ENCODE data around the gene CMSS1. TPM values are rescaled to one million over a fixed set of nuclear protein-coding genes. Genes with fewer than 3 reads are reported as not detected.

The CMSS1 gene
- total RNA-seq, 1 experiment from 2014 or later = 86.3 TPM

DNA sequence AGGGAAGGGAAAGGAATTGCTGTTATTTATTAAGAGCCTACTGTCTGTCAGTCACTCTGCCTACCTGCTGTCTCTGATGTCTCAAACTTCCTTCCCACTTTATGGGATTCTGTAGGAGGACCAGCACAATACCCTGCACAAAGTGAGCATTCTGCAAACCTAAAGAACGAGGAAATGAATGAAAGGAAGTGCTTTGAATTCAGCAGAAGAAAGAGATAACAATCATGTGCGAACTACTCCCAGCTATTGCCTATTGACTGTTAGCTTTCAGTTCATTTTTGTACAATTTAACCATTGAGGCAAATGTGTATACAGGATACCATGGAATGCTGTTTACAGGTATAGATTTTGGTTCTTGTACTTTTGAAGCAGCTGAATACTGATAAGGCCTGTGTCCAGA is 66.8 kb downstream of the CMSS1 start:
- Histone ChIP-seq H3K4me1 (ENCODE audit: control insufficient read depth, insufficient read depth, low read length) (no peaks in the 10 kb centered on the region), H3K4me3 (ENCODE audit: low read depth in 2 of 2, low read length in 2 of 2) (no peak overlapping the region), H3K36me3 (ENCODE audit: control insufficient read depth, insufficient read depth, low read length) (no peaks in the 10 kb centered on the region), H3K9me3 (ENCODE audit: control insufficient read depth, insufficient read depth, low read depth, low read length) (no peaks in the 10 kb centered on the region), H3K27me3 (ENCODE audit: control insufficient read depth, insufficient read depth, low read length) (no peaks in the 10 kb centered on the region), H3K27ac (ENCODE audit: low read length) (no peak overlapping the region)
- in situ Hi-C loops (cut with HindIII; ENCODE audit: low pct_unique_long_range_greater_than_20kb, low sequenced_read_pairs) (no loop called here), intact Hi-C loops (cut with micrococcal nuclease; ENCODE audit: unreplicated experiment) (no loop called here)
- CTCF ChIA-PET = no interaction called here
- TF ChIP-seq, protein P1, sequence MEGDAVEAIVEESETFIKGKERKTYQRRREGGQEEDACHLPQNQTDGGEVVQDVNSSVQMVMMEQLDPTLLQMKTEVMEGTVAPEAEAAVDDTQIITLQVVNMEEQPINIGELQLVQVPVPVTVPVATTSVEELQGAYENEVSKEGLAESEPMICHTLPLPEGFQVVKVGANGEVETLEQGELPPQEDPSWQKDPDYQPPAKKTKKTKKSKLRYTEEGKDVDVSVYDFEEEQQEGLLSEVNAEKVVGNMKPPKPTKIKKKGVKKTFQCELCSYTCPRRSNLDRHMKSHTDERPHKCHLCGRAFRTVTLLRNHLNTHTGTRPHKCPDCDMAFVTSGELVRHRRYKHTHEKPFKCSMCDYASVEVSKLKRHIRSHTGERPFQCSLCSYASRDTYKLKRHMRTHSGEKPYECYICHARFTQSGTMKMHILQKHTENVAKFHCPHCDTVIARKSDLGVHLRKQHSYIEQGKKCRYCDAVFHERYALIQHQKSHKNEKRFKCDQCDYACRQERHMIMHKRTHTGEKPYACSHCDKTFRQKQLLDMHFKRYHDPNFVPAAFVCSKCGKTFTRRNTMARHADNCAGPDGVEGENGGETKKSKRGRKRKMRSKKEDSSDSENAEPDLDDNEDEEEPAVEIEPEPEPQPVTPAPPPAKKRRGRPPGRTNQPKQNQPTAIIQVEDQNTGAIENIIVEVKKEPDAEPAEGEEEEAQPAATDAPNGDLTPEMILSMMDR (IDR thresholded peaks at IDR 0.05) = no peak
- TF ChIP-seq, protein P2, sequence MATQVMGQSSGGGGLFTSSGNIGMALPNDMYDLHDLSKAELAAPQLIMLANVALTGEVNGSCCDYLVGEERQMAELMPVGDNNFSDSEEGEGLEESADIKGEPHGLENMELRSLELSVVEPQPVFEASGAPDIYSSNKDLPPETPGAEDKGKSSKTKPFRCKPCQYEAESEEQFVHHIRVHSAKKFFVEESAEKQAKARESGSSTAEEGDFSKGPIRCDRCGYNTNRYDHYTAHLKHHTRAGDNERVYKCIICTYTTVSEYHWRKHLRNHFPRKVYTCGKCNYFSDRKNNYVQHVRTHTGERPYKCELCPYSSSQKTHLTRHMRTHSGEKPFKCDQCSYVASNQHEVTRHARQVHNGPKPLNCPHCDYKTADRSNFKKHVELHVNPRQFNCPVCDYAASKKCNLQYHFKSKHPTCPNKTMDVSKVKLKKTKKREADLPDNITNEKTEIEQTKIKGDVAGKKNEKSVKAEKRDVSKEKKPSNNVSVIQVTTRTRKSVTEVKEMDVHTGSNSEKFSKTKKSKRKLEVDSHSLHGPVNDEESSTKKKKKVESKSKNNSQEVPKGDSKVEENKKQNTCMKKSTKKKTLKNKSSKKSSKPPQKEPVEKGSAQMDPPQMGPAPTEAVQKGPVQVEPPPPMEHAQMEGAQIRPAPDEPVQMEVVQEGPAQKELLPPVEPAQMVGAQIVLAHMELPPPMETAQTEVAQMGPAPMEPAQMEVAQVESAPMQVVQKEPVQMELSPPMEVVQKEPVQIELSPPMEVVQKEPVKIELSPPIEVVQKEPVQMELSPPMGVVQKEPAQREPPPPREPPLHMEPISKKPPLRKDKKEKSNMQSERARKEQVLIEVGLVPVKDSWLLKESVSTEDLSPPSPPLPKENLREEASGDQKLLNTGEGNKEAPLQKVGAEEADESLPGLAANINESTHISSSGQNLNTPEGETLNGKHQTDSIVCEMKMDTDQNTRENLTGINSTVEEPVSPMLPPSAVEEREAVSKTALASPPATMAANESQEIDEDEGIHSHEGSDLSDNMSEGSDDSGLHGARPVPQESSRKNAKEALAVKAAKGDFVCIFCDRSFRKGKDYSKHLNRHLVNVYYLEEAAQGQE (IDR thresholded peaks at IDR 0.05; ENCODE audit: insufficient read depth in 1 of 2, low read depth in 2 of 2, low read length in 1 of 2) = no peak
- TF ChIP-seq POLR2AphosphoS5 (IDR thresholded peaks at IDR 0.05; ENCODE audit: low read depth, low read length) (no peak), SIN3A (IDR thresholded peaks at IDR 0.05; ENCODE audit: borderline replicate concordance, insufficient read depth, low read depth, low read length) (no peak), TCF7L2 (IDR thresholded peaks at IDR 0.05; ENCODE audit: low read depth, low read length) (no peak)
- no TSS peak for BruUV-seq (replicated peaks)
- POLR2A ChIA-PET = no interaction called here
- ATAC-seq (no peak), DNase-seq (ENCODE audit: low read depth, low spot score) (no peak)

DNA sequence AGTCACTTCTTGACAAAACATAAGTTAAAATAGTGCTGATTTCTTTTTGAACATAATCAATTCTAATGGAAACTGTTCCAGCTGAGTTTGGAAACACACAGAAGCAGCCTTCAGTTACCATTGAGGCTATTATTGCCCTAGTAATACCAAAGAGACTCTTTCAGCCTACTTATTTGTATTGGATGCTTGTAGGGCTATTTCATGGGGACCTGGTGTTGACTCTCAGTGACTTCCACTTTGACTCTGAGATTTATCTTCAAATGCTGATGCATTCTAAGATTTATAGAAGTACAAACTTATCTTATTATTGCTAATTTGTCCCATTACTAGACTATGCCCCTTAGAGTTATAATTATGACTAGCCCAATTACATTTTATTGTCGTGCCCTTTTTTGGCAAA is 67.4 kb downstream of the CMSS1 start:
- intact Hi-C loops (cut with micrococcal nuclease; ENCODE audit: unreplicated experiment) = no loop called here
- no peak overlapping the region for H3K4me3 ChIP-seq (ENCODE audit: low read depth in 2 of 2, low read length in 2 of 2)
- ATAC-seq (no peak), DNase-seq (ENCODE audit: low read depth, low spot score) (no peak)
- H3K36me3 ChIP-seq (ENCODE audit: control insufficient read depth, insufficient read depth, low read length) = no peaks in the 10 kb centered on the region
- no peaks in the 10 kb centered on the region for H3K4me1 ChIP-seq (ENCODE audit: control insufficient read depth, insufficient read depth, low read length)
- TF ChIP-seq, protein P2 (IDR thresholded peaks at IDR 0.05; ENCODE audit: insufficient read depth in 1 of 2, low read depth in 2 of 2, low read length in 1 of 2) = no peak
- TF ChIP-seq, protein P1 (IDR thresholded peaks at IDR 0.05) = no peak
- no peak for TF ChIP-seq SIN3A (IDR thresholded peaks at IDR 0.05; ENCODE audit: borderline replicate concordance, insufficient read depth, low read depth, low read length)
- no peak for TF ChIP-seq TCF7L2 (IDR thresholded peaks at IDR 0.05; ENCODE audit: low read depth, low read length)
- TF ChIP-seq POLR2AphosphoS5 (IDR thresholded peaks at IDR 0.05; ENCODE audit: low read depth, low read length) = no peak
- H3K27me3 ChIP-seq (ENCODE audit: control insufficient read depth, insufficient read depth, low read length) = no peaks in the 10 kb centered on the region
- no peak overlapping the region for H3K27ac ChIP-seq (ENCODE audit: low read length)
- ChIA-PET CTCF (no interaction called here), POLR2A (no interaction called here)
- in situ Hi-C loops (cut with HindIII; ENCODE audit: low pct_unique_long_range_greater_than_20kb, low sequenced_read_pairs) = no loop called here
- BruUV-seq (replicated peaks) = no TSS peak
- H3K9me3 ChIP-seq (ENCODE audit: control insufficient read depth, insufficient read depth, low read depth, low read length) = no peaks in the 10 kb centered on the region
